Measurements from ENCODE around the gene SPCS1. TPM values are rescaled to one million over a fixed set of nuclear protein-coding genes. Genes with fewer than 3 reads are reported as not detected.

Gene SPCS1
- total and polyA plus RNA-seq, 9 of the 15 experiments (the other 6 are each of a cell fraction or from before 2014, with no cell fraction given): 73.9 to 567 (median 127) TPM

GRCh38 chr3:52705688-52706686 is at the start of gene SPCS1, which contains the start of gene GLT8D1 (continued):
- TF ChIP-seq ARID4B (CRISPR knock-in tag; IDR thresholded peaks at IDR 0.05): peak; percentile 99
- TF ChIP-seq RBM17 (IDR thresholded peaks at IDR 0.05; ENCODE audit: borderline replicate concordance, low read depth, low read length): no peak
- no peak for TF ChIP-seq RBM39 (optimal IDR thresholded peaks at IDR 0.05; ENCODE audit: low read depth, low read length)
- TF ChIP-seq CREM (IDR thresholded peaks at IDR 0.05; ENCODE audit: low read depth): peak; percentile 90
- TF ChIP-seq MAFF (IDR thresholded peaks at IDR 0.05; ENCODE audit: low read length): no peak
- no peak for TF ChIP-seq ZNF518B (CRISPR knock-in tag; IDR thresholded peaks at IDR 0.05)
- no peak for TF ChIP-seq RBM34 (IDR thresholded peaks at IDR 0.05; ENCODE audit: borderline replicate concordance, insufficient read depth, low read length)
- peak; percentile 72; the same call in 1 of the 2 replicates for TF ChIP-seq MYNN (IDR thresholded peaks at IDR 0.05)
- TF ChIP-seq MYNN (CRISPR knock-in tag; IDR thresholded peaks at IDR 0.05): peak; percentile 74; the same call in 1 of the 2 replicates
- peak; percentile 79 for TF ChIP-seq MAX (CRISPR knock-in tag; IDR thresholded peaks at IDR 0.05)
- TF ChIP-seq SIN3A (IDR thresholded peaks at IDR 0.05; ENCODE audit: borderline replicate concordance in 2 of 2, control insufficient read depth in 1 of 2, low read depth in 2 of 2, low read length in 2 of 2): peak; percentile 82 to 92; a peak in 3 of 4 replicates
- TF ChIP-seq SAFB2 (IDR thresholded peaks at IDR 0.05; ENCODE audit: borderline replicate concordance, low read depth, low read length, severe bottlenecking): no peak
- no peak for TF ChIP-seq KLF16 (IDR thresholded peaks at IDR 0.05)
- TF ChIP-seq NFXL1 (CRISPR knock-in tag; IDR thresholded peaks at IDR 0.05): no peak
- no peak for TF ChIP-seq HDAC3 (IDR thresholded peaks at IDR 0.05; ENCODE audit: borderline replicate concordance, partially characterized antibody)
- no peak for TF ChIP-seq ZNF77 (CRISPR knock-in tag; IDR thresholded peaks at IDR 0.05)
- TF ChIP-seq HNRNPUL1 (IDR thresholded peaks at IDR 0.05; ENCODE audit: low read length): no peak
- TF ChIP-seq FOS (IDR thresholded peaks at IDR 0.05; ENCODE audit: extremely low read depth, insufficient read length): no peak
- TF ChIP-seq POLR3A (IDR thresholded peaks at IDR 0.05; ENCODE audit: borderline replicate concordance, extremely low read depth, insufficient read depth, insufficient read length): no peak
- TF ChIP-seq CHD1 (IDR thresholded peaks at IDR 0.05; ENCODE audit: low read length): no peak

Data from K562 (cell line).